GM19035 (cell line): ENCODE results near the gene CCDC63.

Experiments used
- ATAC-seq: cut with Tn5 transposase; IDR thresholded peaks from one replicate; pipeline ENCODE4 v1.9.1; 2021; ENCODE audit not compliant: unreplicated experiment

The CCDC63 gene

DNA sequence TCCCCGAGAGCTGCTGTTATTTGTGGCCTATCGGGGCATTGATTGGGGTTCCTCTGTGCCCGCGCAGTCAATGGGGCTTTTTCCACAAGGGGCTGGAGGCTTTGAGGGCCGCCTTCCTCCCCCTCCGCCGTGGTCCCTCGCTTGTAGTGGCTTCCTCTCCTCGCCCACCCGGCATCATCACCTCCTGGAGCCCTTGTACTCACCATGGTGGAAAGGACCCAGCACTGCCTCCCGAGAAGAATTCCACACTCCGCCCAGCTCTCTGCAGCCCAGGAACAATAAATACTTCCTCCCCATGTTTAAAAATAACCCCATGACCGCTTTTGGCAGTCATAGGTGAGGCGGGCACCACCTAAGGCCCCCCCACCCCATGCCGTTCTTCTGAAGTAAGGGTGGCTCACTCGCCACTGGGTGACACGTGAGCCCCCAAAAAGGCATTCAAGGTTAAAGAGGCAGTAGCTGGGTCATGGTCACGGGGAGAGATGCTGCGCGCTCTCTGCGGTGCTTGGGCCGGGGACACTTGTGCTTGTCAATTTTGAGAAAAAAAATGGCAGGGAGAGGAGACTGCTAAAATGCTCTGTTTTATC lies 73.6 kb downstream of the CCDC63 start, which contains the start of gene MYL2:
MYL2 (minus strand) TSS at position 256 of the 587 bp plus-strand sequence; CDS start at position 206, 50 bp downstream.
- ATAC-seq: no peak

GRCh38 chr12:110921262-110921661 lies 74.5 kb downstream of the CCDC63 start:
- no peak for ATAC-seq

- no peak for ATAC-seq
These were observed 75.9 kb downstream of the CCDC63 start for GRCh38 chr12:110922652-110923051.

GRCh38 chr12:110923192-110923591 lies 76.4 kb downstream of the CCDC63 start:
- no peak for ATAC-seq

DNA sequence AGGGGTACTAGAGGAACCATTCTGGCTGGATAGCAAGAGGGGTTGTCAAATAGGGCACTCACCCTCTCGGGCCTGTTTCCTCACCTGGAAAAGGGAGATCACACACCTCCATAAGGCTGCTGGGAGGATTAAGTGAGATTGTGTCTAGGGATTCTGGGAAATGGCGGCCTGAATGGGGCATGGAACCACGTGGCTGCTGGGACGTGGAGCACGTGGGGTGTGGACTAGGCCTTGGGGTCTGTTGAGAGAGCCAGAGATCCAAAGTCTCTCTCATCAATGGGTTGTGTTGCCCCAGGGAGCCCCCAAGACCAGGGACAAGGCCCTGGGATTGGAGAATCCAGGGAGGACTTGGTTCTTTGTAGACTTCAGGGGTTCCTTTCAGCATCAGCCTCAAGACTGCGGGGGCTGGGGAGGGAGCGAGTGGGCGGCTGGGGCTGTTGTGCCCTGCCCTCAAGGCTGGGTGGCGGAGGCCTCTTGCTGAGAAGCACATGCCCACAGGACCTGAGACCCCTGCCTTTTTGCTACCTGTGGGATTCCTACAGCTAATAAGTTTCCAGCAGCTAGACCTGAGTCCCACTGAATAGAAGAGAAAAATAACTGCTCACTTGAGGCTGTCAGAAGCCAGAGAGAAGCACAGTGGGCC lies 77.0 kb downstream of the CCDC63 start:
- no peak for ATAC-seq

DNA sequence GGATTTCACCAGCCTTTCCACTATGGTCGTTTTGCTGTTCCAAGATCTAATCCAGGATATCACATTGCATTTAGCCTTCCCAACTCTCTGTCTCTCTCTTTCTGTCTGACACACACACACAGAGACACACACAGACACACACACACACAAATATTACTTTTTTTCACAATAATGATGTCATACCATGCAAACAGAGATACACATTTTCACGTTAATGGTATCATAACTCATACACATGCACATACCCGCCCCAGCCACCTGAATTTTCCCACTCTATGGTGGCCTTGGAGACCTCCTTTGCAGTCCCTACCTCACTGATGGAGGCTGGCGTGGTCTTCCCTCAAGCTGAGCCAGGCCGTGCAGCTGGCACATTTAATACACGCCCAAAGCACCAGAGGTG lies 80.8 kb downstream of the CCDC63 start:
- no peak for ATAC-seq

- ATAC-seq: no peak
These were observed 81.9 kb downstream of the CCDC63 start for GRCh38 chr12:110928700-110929099.

DNA sequence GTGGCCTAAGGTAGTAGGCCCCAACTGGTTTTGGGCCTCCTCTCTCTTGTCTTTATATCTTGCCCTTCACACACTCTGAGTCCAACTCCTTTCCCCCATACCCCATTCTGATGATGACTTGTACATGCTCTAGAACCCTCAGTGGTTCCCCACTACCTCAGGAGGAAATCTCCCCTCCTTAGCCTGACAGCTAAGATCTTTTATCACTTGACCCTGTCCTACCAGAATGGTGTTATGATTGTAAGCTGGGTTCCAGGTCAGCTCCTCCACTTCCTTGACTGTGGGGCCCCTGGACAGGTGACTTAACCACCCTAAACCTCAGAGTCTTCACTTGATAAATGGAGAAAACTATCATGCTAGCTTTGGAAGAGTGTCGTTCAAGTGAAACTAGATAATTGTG lies 83.0 kb downstream of the CCDC63 start:
- ATAC-seq: no peak

- no peak for ATAC-seq
These were observed 83.8 kb downstream of the CCDC63 start for GRCh38 chr12:110930348-110931314.

GRCh38 chr12:110931315-110931728 lies 84.5 kb downstream of the CCDC63 start:
- ATAC-seq: no peak

- no peak for ATAC-seq
These were observed 85.3 kb downstream of the CCDC63 start for GRCh38 chr12:110932046-110932445.

- ATAC-seq: no peak
These were observed 86.7 kb downstream of the CCDC63 start for GRCh38 chr12:110933326-110933974.

GRCh38 chr12:110934093-110934852 lies 87.5 kb downstream of the CCDC63 start:
- no peak for ATAC-seq

- ATAC-seq: no peak
These were observed 88.8 kb downstream of the CCDC63 start for GRCh38 chr12:110935588-110935987.

DNA sequence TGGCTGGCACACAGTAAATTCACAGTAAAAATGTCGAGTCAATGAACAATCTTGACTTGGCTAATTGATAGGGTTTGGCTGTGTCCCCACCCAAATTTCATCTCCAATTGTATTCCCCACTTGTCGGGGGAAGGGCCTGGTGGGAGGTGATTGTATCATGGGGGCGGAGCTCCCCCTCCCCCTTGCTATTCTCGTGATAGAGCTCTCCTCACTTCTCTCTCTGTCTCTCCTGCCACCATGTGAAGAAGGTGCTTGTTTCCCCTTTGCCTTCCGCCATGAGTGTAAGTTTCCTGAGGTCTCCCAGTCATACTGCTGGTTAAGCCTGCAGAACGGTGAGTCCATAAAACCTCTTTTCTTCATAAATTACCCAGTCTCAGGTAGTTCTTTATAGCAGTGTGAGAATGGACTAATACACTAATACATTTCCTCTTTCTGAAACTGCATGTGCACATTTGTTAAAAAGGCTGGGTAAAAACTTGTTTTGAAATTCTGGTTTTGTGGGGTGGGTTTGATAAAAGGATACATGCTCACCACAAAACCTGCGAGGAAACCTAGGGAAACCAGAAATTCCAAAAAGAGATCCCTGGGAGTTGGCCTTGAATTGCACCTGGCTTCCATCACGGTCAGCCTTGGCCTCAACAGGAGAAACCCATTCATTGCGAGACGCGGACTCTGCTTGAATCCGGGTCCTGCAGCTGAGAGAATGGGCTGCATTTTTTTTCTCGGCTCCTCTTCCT lies 89.7 kb downstream of the CCDC63 start:
- ATAC-seq: no peak

- ATAC-seq: no peak
These were observed 90.4 kb downstream of the CCDC63 start for GRCh38 chr12:110937104-110937641.

DNA sequence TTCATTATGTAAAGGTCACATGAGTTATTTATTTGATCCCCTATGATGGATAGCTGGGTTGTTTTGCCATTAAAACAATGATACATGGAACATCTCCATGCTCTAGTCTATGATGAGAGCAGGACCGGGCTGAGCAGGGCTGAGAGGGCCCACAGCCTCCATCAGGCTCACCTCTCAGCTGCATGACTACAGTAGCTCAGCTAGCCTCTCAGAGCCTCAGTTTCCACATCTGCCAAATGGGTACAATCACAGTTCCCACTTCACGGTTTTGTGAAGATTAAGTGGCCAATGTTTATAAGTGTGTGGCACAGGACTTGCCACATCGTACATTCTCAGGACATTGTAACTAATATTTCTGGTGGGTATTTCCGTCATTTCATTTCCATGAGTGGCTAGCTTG lies 93.5 kb downstream of the CCDC63 start:
- no peak for ATAC-seq

DNA sequence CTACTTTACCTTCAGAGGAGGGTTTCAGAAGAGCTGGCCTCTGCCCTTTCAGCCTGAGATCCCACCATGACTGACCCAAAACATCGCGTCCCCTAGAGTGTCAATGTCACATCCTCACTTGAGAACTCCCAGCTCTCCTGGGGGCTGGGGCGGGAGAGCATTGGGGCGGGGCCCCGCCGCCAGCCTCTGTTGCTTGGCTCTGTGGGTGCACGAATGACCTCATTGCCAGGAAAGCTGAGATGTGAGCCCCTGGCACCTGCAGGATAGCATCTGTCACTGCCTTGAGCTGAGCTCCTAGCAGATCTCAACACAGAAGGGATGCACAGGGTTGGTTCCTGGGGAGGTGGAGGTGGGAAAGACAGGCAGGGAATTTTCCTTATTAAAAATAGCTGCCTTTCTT lies 94.1 kb downstream of the CCDC63 start:
- no peak for ATAC-seq

- ATAC-seq: no peak
These were observed 94.6 kb downstream of the CCDC63 start for GRCh38 chr12:110941391-110941790.

- no peak for ATAC-seq
These were observed 96.6 kb downstream of the CCDC63 start for GRCh38 chr12:110943373-110943772.
